GM11168 (cell line): ENCODE data around the gene HERC4.
"Not testable (repeated sequence)": the region's sequence is repeated elsewhere in the genome, so short reads cannot be mapped to it uniquely, and the experiment has no call there.

Experiments used
- in situ Hi-C: fragments of 300-500 bp; cut with MboI; formaldehyde crosslinking; loops from one replicate; pipeline ENCODE4 v1.12.0; 2022; ENCODE audit warnings: low sequenced_read_pairs; ENCODE audit not compliant: unreplicated experiment

The HERC4 gene

DNA sequence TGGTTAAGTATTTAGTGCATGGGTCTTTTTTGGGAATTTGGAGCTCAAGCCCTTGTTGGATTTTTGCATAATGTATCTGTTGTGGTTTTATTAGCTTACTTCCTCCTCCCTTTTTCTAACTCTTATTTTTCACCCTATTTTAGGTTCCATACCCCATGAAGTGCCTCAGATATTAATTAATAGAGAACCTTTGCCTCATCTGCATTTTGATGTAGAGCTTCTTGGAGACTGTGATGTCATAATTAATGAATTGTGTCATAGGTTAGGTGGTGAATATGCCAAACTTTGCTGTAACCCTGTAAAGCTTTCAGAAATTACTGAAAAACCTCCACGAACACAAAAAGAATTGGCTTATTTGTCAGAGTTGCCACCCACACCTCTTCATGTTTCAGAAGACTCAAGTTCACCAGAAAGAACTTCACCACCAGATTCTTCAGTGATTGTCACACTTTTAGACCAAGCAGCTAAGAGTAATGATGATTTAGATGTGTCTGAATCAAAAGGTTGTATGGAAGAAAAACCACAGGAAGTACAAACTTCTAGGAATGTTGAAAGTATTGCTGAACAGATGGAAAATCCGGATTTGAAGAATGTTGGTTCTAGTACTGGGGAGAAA, 162.6 kb downstream of the HERC4 start:
- in situ Hi-C loops = no loop called here

DNA sequence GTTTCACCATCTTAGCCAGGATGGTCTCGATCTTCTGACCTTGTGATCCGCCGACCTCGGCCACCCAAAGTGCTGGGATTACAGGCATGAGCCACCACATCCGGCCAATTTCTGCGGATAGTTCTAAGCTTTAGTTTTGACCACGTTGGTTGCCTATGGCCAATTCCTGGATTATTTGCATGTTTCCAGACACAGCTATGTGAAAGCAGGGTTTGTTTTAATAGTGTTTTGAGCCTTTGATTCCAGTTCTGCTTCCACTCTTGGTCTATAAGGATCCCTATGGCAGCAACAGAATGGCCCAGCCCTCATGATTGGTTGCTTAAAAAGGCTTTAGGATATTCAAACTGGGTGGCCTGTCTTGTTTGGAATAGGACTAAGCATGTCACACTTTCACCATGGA, 171.5 kb downstream of the HERC4 start:
- in situ Hi-C loops = no loop called here

DNA sequence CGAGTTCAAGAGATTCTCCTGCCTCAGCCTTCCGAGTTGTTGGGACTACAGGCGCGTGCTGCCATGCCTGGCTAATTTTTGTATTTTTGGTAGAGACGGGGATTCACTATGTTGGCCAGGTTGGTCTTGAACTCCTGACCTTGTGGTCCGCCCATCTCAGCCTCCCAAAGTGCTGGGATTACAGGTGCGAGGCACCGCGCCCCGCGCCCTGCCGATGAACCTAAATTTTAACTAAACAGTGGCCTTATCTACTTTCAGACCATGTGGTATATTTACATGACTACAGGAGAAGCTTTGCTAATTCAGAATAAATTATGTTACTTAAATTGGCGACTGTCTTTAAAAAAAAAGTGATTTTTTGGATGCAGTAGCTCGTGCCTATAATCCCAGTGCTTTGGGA, 181.4 kb downstream of the HERC4 start:
- in situ Hi-C loops = no loop called here

DNA sequence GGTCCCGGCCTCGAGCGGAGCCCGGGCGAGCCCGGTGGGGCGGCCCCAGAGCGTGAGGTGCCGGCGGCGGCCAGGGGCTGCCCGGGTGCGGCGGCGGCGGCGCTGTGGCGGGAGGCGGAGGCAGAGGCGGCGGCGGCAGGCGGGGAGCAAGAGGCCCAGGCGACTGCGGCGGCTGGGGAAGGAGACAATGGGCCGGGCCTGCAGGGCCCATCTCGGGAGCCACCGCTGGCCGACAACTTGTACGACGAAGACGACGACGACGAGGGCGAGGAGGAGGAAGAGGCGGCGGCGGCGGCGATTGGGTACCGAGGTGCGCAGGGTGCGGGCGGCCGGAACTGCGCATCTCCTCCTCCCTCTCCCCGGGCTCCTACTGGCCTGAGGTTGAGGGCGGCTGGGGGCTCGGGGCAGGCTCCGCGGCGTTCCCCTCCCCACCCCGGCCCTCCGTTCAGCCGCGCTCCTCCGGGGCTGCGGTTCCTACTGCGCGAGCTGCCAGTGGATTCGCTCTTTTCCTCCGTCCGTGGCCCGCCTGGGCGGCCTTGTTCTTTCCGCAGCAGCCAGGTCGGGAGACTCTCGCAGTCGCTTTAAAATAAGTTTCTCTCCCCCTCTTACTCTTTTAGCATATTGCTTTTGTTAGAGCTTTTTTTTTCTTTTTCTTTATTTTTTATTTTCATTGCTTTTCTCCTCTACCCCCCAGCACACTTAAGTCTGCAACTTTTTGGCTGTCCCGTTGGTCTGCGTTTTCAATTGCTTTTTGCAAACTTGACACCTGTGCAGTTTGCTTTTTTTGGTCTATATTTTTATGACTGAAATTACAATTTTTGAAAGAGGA, 190.0 kb downstream of the HERC4 start:
- in situ Hi-C loops = no loop called here

DNA sequence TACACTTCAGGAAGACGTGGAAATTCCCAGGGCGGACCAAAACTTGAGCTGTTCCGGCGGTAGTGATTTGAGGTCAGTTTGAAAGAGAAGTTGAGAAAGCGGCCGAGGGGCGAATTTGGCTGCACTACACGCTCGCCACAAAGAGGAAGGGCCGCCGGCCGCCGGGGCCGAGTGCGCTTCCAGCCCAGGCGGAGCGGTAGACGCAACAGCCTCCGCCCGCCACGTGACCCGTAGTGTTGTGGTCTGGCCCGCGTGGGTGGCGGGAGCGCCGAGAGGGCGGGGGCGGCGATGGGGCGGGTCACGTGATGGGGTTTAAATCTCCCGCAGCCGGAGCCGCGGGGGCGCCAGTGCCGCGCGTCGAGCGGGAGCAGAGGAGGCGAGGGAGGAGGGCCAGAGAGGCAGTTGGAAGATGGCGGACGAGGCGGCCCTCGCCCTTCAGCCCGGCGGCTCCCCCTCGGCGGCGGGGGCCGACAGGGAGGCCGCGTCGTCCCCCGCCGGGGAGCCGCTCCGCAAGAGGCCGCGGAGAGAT, 190.7 kb downstream of the HERC4 start, which contains the start of gene SIRT1:
TSS of gene SIRT1 (plus strand) at position 344 of the 529 bp plus-strand sequence. CDS start at position 410, 66 bp downstream.
- in situ Hi-C loops = no loop called here

DNA sequence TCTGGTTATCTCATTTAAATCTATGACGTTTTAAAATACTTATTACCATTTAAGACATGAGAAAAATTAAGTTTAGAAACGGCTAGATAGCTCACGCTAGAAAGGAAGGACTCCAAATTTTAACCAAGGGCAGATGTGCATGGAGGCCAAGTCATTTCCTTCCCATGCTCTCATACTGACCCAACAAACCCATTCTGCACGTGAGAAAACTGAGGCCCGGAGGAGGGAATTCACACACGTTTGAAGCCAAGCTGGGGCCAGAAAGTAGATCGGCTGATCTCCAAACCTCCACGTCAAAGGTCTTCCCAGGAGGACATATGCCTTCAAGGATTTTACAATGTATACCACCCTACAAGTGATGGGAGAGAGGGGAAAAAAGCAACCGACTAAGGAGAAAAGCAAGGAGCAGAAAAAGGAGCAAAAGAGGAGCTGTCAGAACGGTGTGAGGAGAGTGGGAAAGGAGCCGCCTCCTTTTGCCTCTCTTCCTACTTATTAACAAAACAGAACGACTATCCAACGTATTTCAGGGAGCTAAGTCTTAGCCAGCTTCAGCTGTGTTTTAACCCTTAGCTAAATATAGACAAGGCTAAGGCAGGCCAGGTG, 191.3 kb downstream of the HERC4 start:
- in situ Hi-C loops = no loop called here

DNA sequence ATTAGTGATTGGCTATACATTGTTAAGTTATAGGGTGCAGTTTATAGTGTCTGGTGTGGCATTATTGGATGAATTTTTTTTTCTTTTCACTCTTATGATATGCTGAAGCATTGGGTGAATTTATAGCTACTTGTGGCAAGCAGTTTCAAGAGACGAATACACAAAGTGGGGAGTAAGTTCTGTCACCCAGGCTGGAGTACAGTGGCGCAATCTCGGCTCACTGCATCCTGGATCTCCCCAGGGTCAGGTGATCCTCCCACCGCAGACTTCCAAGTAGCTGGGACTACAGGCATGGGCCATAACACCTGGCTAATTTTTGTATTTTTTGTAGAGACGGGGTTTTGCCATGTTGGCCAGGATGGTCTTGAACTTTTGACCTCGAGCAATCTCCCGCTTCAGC, 196.9 kb downstream of the HERC4 start:
- in situ Hi-C loops = no loop called here

DNA sequence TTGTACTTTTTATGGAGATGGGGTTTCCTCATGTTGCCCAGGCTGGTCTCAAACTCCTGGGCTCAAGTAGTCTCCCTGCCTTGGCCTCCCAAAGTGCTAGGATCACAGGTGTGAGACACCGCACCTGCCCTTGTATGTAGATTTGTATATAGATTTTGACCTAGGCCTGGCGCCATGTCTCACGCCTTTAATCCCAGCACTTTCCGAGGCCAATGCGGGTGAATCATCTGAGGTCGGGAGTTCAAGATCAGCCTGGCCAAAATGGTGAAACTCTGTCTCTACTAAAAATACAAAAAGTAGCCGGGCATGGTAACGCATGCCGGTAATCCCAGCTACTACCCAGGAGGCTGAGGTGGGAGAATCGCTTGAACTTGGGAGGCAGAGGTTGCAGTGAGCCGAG, 197.7 kb downstream of the HERC4 start:
- in situ Hi-C loops = not testable (repeated sequence)

DNA sequence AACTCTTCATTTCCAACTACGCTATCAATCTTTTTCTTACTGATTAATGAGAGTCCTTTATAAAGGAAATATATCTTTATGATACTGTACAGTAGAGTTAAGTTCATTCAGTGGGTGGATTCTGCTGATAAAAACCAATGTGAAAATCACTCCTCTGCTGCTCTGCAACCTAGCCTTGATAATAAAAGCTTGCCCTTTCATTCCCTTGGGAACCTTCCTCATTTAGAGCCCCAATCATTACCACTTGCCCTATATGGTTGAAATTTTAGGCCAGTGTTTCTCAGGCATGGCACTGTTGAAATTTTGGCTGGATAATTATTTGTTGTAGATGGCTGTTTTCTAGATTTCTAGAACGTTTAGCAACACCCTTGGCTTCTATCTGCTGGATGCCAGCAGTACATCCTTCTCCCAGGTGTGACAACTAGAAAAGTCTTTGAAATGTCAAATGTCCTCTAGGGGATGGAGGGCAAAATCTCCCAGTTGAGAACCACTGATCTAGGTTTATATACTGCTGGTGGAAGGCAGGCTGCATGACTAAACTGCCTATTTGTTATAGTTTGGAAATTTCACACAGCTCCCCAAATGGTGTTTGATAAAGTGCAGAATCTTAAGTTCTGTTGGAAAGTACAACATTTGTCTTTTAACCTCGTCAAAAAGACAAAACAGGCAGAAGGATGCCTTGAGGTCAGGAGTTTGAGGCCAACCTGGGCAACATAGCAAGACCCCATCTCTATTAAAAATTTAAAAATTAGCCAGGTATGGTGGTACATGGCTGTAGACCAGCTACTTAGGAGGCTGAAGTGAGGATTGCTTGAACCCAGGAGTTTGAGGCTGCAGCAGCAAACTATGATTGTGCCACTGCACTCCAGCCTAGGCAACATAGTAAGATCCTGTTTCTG, 199.5 kb downstream of the HERC4 start:
- in situ Hi-C loops = no loop called here
